Suprapubic skin (tissue), 4 donors: Measurements from ENCODE around the gene PRPS1L1.

Source experiments
- POLR2A ChIP-seq, 2 donors: fragments of 450-650 bp; IDR thresholded peaks; one replicate each; pipeline ENCODE4 v1.6.1; 2017; ENCODE audit warnings: antibody characterized with exemption in 2 of 2, mild to moderate bottlenecking in 2 of 2, moderate library complexity in 2 of 2
- POLR2AphosphoS5 ChIP-seq, 3 donors: sonication (generic); formaldehyde crosslinking; IDR thresholded peaks; one replicate each; pipeline ENCODE4 v1.6.1; 2017; ENCODE audit warnings: antibody characterized with exemption in 3 of 3
- TF ChIP-seq, protein P1 (sequence below), 2 donors: fragments of 200-600 bp in 1 of 2; fragments of 450-650 bp in 1 of 2; sonication (generic) in 1 of 2; IDR thresholded peaks; one replicate each; pipeline ENCODE4 v1.5.1; 2016 to 2019; ENCODE audit warnings: antibody characterized with exemption in 2 of 2, mild to moderate bottlenecking in 1 of 2, moderate library complexity in 1 of 2

DNA sequence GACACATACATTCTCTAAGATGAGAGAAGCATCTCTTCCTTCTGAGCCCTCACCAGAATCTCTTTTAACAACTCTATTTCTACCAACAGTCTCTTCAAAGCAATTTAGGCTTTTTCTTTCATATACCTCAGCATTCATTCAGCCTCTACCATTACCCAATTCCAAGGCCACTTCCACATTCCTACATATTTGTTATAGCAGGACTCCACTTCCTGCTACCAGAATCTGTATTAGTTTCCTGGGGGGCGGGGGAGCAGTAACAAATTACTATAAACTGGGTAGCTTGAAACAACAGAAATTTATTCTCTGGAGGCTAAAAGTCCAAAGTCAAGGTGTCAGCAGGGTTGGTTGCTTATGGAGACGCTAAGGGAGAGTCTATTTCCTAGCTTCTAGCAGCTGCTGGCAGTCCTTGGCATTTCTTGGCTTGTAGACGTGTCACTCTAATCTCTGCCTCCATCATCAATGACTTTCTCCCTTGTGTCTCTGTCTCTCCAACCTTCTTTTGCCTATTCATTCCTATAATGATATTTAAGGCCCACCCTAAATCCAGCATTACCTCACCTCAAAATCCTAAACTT, 7.4 kb downstream of the PRPS1L1 start:
- TF ChIP-seq, protein P1, sequence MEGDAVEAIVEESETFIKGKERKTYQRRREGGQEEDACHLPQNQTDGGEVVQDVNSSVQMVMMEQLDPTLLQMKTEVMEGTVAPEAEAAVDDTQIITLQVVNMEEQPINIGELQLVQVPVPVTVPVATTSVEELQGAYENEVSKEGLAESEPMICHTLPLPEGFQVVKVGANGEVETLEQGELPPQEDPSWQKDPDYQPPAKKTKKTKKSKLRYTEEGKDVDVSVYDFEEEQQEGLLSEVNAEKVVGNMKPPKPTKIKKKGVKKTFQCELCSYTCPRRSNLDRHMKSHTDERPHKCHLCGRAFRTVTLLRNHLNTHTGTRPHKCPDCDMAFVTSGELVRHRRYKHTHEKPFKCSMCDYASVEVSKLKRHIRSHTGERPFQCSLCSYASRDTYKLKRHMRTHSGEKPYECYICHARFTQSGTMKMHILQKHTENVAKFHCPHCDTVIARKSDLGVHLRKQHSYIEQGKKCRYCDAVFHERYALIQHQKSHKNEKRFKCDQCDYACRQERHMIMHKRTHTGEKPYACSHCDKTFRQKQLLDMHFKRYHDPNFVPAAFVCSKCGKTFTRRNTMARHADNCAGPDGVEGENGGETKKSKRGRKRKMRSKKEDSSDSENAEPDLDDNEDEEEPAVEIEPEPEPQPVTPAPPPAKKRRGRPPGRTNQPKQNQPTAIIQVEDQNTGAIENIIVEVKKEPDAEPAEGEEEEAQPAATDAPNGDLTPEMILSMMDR (IDR thresholded peaks at IDR 0.05): no peak
- TF ChIP-seq POLR2A (IDR thresholded peaks at IDR 0.05) (no peak), POLR2AphosphoS5 (IDR thresholded peaks at IDR 0.05) (no peak)
